T1000 (cell line): ENCODE measurements around the gene SLC44A5.

ENCODE experiments used
- DNase-seq: peaks from one replicate; lab custom pipeline; 2025; ENCODE audit warnings: mixed read lengths; lab: John Stamatoyannopoulos, UW

The SLC44A5 gene

DNA sequence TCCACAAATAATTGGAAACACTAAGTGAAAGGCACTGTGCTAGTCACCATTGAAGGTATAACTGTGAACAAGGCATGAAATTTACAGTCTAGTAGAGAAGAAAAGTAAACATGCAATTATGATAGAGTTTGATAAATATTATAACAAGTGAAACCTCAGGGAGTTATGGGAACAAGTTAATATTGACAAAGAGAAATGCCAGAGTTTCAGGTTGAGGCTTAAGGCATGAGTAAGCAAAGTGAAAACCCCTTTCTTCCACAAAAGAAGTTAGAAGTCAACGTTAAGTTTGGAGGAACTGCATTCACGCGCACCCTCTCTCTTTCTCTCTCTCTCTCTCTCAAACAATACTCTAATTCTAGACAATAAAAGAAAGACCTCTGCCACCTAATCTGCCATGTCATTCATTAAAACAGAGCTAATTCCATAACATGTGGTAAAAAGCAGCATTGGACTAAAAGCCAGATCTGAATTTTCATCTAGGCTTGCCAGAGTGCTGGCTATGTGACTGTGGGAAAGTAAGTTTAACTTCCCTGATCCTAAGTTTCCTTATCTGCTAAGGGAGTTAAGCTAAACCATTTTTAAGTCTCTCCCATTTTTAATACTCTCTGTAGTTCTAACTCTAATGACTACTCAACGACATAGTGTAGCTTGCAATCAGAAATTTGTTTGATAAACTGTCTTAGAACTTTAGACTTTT, 22.0 kb downstream of the SLC44A5 start:
- no peak for DNase-seq

DNA sequence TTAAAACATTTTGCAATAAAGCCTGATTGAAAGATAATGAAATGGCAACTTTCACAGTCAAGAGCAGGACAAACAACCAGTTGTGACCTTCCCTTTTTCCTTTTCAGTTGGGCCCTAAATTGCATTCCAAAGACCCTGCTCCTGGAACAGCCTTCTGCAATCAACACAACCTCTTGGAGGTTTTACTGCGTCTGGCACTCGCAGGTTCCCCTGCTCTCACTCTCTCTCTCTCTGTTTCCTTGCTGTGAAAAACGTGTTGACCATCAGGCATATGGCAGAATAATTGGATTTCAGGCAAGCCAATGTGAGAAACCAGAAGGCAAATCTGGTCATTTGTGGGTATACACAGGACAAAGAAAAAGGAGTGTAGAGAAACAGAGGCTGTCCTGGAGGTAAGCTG, 23.2 kb downstream of the SLC44A5 start:
- no peak for DNase-seq

DNA sequence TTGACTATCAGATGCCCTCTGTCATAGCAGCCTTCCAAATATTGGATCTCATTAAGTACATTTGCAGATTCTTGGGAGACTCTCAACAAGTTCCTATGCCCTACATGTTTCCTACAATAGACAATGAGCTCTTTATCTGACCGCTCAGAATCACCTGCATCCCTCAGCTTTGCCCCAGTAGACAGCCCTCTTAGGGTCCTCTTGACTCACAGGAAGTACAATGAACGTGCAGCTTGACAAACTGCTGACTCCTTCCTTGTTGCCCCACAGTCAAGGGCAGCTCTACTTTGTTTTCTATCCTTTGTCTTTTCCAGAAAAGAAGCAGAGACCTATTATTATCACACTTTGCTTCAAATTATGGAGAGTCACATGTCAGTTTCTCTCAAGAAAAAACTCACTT, 27.6 kb downstream of the SLC44A5 start:
- no peak for DNase-seq

DNA sequence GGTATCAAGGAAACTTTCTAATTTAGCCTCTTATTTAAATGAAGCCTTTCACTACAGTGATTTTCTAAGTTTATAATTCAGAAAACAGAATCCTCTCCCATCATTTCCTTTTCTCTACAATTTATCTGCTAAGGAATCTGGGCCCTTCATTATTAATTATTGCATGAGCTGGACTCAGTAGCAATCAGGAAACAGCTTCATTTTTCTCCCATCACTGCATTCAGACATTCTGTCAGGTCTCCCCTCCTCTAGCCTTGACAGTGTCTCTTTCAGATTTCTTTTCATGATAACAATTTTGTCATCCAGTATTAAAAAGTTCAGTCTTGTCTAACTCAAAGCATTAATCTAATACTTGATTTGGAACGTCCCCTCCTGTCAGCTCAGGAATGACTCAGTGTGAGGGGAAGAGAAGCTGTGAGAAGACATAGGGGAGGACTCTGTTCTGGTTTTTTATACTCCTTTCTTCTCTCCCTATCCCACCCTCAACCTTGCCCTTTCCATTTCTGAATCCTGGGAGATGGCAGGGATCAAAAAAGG, 28.1 kb downstream of the SLC44A5 start:
- no peak for DNase-seq

DNA sequence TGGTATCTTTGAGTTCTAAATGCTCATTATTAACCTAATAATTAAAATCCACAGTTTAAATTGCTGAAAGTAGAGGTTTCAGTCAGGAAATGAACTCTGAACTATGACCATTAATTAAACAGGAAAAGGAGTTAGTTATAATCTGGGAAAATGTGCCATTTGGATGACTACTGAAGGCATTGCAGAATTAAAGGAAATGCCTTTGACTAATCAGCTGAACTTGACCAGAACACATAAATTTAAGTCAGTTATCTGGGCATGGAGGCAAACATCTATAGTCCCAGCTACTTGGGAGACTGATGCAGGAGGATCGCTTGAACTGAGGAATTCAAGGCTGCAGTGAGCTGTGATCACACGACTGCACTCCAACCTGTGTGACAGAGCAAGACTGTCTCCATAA, 31.9 kb downstream of the SLC44A5 start:
- DNase-seq, result no peak

DNA sequence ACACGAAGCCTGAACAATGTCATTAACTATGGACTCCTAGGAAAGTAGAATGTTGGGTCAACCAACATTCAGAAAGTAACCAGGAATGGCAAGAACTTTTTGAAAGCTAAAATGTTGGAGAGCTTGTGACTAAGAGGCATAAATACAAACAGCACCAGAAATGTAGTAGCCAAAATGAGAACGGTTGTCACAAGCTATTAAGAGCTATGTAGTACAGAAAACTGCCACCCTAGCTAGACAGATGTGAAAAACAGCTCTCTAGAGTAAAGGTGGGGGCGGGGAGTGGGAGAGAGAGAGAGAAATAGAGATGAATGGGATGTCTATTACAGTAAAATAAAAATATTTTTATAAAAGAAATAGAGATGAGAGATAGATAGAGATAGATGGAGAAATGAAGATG, 35.1 kb downstream of the SLC44A5 start:
- no peak for DNase-seq

DNA sequence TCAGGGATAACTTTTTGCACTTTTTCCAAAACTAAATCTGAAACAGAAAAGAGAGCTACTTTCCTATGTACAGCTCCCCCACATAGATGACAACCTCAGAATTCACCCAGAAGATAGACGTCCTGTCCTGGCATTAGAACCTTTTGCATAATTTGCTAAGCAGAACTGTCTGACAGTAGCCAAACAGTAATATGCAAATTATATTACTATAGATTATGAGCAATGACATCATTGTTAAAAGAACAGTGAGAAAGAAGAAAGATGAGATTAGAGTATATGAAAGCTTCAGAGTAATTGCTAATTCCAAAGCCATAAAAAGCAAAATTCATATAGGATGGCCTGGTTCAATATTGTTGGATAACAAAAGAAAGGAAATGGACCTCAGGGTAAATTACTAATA, 43.7 kb downstream of the SLC44A5 start:
- no peak for DNase-seq

DNA sequence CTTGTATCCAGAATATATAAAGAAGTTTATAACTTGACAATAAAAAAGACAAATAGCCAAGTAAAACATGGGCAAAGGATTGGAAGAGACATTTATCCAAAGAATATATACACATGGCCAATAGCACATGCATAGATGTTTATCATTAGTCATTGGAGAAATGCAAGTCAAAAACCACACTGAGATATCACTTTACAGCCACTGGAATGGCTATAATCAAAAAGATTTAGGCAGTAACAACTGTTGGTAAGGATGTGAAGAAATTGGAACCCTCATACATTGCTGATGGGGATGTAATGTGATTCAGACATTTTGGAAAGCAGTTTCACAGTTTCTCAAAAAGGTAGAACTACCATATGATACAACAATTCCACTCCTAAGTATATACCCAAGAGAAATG, 51.1 kb downstream of the SLC44A5 start:
- no peak for DNase-seq

DNA sequence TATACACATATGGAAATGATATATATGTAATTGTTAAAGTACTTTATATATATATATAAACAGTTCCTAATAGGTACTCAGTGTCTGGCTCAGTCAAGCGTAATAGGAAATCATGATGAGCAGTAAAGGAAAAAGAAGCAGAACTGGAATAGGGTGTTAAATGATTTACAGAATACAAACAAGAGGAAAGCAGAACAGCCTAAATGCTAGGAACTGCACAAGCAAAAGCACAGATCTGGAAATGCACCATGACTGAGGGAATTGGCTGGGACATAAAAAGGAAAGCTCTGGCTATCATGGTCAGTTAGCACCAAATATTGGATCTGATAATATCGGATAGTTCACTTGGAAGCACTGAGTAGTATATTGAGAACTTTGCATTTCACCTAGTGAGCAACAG, 51.8 kb downstream of the SLC44A5 start:
- no peak for DNase-seq

DNA sequence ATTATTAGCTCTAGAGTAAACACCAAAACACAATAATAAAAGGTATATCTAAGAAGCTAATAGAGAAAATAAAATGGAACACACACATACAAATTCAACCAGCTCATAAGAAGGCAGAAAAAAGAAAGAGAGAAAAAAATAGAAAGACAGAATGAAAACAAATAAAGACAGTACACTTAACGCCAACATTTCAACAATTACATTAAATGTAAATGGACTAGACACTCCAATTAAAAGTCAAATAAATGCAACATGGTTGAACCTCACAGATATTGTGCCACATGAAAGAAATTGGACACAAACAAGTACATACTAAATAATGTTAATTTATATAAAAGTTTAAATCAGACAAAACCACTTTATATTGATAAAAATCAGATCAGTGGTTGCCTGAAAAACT, 56.0 kb downstream of the SLC44A5 start:
- no peak for DNase-seq

DNA sequence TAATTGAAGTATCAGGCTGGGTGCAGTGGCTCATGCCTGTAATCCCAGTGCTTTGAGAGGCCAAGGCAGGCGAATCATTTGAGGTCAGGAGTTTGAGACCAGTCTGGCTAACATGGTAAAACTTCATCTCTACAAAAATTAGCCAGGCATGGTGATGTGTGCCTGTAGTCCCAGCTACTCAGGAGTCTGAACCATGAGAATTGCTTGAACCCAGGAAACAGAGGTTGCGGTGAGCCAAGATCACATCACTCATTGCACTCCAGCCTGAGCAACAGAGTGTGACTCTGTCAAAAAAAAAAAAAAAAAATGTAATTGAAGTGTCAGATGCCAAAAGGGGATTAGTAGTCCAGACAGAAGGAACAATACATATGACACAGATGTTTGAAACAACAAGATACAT, 56.7 kb downstream of the SLC44A5 start:
- DNase-seq, result no peak

DNA sequence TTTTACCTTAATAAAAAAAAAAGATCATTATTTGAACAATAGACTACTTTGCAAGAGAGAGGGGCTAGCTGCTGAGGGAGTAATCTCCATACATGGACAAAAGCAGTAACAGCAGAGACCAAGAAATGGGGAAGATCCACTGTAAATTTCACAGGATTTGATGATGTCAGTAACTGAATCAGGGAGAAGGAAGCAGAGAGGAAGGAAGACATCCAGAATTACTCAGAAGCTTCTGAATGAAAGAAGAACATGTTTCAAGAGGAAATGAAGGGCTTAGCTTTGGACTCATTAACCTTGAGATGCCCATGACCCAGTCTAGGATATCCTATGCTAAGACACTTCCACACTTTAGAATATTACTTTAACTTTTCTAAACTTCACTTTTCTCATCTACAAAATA, 60.4 kb downstream of the SLC44A5 start:
- no peak for DNase-seq

DNA sequence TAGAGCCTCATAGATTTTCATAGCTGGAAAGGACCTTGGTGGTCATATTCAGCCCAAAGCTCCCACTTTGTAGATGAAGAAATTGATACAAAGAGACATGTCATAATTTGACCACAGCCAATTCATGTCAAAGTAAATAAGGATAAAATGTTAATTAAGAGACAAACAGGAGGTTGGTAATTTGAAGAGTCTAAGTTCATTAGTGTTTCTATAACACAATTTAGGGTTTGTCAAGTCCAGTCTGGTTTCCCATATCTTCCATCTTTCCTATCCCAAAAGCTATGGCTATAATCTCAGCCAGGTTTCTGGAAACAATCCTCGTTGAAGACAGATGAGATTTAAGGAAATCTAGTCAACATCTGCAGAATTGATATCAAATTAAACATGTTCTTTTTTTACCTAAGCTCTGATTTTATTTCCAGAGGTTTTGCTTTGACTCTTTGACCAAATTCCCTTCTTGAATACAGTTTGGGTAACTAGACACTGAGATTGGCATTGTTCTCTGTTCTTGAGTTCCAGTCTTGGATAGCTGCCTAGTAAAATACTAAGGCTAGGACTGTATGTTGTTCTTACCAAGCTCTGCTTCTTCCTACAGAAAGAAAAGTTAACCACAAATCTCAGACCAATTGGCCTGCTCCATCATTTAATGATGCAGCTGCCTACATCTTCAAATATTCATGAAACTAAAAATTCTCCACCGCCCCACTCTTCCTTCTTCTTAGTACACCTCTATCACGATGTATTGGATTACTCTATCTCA, 62.0 kb downstream of the SLC44A5 start:
- no peak for DNase-seq

DNA sequence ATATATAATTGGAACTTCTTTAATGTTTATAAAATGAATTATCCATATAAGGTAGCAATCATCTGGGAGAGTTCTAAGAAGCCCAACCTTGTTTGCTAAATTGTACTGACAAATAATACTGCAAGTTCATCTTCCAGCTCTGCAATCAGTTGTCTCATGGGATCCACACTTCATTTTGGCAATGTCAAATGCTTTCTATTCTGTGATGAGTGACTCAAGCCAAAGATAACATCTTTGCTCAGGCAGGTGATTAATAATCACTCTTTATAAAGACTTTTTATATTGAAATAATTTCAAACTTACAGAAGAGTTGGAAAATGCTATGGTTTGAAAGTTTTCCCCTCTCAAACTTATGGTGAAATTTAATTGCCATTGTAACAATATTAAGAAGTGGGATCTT, 67.2 kb downstream of the SLC44A5 start:
- DNase-seq, result no peak

DNA sequence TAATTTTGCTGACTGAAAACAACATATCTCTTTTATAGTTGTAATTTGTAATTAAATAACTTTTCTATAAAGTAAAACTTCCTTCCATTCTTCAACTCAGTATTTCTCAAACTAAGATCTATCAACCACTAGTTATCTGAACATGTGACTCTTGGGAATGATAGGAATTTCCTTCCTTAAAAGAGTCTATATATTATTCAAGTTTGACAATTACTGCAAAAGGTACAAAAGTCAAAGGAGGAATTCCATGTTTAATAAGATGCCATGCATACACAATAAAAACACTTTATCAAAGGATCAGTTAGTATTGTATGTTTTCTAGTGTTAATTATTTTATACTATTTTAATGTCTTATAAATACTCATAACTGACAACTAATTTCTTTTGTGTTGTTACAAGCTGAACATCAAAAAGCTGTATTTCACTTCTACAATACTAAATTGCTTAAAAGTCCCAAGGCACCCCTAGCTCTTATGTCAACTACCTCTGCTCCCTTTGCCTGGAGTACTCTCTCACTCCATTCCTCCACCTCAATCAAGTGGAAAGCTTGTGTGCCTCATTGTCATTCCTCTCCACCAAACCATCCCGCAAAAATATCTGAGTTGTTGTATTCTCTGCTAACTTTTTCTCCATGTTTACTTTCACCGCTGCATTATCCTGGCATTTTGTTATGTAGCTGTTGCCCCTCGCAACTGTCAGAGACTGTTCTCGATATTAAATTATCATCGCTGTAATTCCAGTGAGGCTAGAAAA, 67.9 kb downstream of the SLC44A5 start:
- no peak for DNase-seq

DNA sequence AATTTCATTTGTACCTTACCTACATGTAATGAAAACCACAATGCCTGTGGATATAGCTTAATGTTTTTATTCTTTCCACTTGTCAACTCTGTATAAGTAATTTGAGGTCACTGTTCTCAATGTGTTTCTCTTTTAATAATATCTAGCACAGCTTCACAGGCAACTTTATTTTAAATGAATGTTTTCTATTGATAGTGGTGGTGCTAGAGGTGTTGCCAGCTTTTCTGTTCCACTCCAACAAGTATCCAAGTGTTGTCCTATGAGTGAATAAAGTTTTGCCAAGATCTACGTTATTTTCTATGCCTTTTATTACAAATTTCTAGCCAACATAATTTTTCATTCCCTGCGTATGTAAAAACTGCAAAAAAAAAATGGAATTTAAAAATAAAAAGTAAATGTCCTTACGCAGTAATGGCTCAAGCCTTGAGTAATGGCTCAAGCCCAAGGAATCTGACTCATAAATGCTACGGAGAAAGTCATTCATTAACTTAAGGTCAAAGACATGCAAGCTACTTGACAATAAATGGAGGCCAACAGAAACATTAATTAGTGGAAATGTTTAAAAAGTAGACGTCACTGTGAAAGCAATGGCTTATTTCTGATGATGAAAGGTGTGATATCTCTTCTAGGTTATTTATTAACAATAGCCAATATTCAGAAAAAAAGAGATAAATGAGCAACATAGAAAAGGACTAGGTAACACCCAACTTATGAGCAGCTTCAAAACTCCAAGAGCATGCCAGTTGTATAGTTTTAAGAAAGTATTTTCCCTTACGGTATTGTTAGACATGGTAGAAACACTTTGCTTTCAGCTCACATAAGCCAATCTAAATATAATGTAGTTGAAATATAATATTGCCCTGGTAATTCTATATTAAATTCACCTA, 71.4 kb downstream of the SLC44A5 start:
- no peak for DNase-seq

DNA sequence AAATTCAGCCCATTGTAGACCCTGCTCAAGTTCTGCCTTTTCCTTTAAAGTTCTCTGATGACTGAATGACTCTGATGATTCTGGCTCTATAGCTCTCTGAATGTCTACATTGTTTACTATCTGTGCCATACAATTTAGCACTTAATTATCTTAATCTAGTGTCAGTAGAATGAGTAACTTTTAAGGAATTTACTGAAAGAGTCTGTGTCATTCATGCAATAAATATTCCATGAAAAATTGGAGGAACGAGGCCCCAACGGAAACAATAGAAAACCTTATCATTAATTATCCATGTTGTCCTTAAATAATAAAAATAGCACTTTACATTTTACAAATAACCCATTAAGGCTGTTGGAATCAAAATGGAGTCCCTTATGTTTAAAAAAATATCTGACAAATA, 77.8 kb downstream of the SLC44A5 start:
- DNase-seq, result no peak

DNA sequence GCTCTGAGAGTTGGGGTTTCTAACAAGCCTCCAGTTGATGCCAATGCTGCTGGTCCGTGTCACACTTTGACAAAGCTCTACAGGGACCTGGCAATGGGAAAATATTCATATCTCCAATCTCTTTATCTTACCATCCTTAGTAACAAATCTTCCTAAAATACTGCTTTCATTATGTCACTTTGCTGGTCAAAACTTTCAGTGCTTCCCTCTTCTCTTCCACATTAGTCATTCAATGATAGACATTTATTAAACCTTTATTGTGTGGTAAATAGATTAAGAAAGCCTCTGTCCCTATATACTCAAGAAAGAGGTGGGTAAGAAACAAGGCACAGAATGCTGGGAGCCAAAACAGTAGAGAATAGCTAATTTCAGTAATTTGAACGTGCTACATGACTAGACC, 79.3 kb downstream of the SLC44A5 start:
- DNase-seq, result no peak

DNA sequence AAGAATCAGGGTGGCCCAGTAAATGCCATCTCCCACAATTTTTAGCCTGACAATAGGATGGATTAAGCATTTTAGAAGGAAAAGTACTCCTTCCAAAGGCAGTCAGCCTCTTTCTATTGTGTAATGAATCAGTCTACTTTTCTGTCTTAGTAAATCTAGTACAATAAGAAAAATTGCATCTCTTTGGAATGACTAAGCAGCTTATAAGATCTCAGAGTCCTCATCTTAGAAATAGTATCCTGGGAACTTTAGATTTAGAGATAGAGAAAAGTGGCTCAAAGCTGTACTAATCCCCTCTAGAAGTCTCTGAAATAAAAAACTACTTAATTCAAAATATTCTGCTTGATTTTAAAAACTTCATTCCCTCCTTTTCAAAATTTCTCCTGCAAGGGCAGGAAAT, 81.4 kb downstream of the SLC44A5 start:
- no peak for DNase-seq

DNA sequence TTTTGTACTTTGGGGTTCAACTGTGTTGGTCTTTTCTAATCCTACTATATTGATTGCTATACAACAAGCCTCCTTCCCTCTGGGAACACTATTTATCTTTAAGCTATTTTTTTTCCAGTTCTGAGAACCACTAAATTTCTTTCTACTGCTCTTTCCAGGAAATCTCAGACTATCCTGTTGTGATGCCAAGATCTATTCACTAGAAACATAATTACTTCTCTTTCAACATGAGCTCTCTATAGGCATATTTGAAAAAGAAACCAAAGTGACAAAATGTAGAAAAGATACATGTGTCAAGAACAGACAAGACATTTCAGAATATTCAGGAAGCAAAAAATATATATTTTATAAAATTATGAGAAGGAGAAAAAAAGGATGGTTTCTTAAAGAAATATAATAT, 82.9 kb downstream of the SLC44A5 start:
- DNase-seq, result no peak

DNA sequence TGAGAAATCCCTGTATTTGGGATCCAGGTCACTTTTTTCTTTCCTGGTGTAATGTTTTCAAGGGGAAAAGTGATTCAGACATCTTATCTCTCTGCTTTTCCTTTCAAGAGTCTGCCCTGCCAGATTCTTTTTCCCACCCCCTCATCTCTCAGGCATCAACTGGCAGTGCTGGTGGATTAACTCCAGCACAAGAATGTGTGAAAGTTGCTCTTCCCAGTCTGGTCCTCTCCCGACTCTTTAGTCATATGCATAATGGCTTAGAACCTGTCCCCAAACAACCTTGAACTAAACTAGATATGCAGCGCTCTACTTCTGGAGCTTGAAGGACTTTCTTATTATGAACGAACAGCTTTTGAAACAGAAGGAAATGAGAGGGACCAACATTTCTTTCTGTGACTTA, 88.5 kb downstream of the SLC44A5 start:
- no peak for DNase-seq

DNA sequence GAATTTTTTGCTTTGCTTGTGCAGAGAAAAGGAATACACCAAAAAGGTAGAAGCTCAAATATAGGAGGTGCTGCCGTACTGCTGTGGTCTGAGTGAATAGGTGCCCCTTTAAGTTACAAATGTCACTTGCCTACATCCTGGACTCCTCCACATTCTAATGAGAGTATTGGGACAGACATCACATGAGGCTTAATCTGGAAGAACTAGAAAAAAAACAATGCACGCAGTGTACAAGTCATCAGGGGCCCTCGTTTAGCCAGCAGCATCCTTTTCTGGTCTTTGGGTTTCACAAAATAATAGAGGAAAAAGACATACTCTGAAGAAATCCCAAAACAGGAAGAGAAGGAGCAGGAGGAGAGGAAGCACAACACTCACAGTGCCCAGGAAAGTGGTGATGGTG, 89.3 kb downstream of the SLC44A5 start:
- DNase-seq, result no peak
